Neural progenitor cell (in vitro differentiated cells): Measurements from ENCODE around the gene RAET1G. TPM values are rescaled to one million over a fixed set of nuclear protein-coding genes. Genes with fewer than 3 reads are reported as not detected.
"Not testable (repeated sequence)": the region's sequence is repeated elsewhere in the genome, so short reads cannot be mapped to it uniquely, and the experiment has no call there.

Source experiments
- DNase-seq: peaks from one replicate; pipeline ENCODE4 v3.0.0-alpha.2; 2016; ENCODE audit warnings: low spot score
- H2AFZ ChIP-seq: fragments of 200-600 bp; sonication (generic); replicated peaks from 2 replicates; pipeline ENCODE4 v1.6.1; 2016; ENCODE audit warnings: antibody characterized with exemption
- H3F3A ChIP-seq: fragments of 200-600 bp; sonication (generic); 2 replicates; pipeline ENCODE4 v1.6.1; 2016; ENCODE audit warnings: antibody characterized with exemption, low read depth
- H3K27ac ChIP-seq: fragments of 200-600 bp; sonication (generic); 2 replicates; pipeline ENCODE4 v1.5.1; 2016; ENCODE audit warnings: mild to moderate bottlenecking
- H3K27me3 ChIP-seq: fragments of 200-600 bp; sonication (generic); 2 replicates; pipeline ENCODE4 v1.6.1; 2016; ENCODE audit warnings: mild to moderate bottlenecking, moderate library complexity
- H3K36me3 ChIP-seq: fragments of 200-600 bp; sonication (generic); 2 replicates; pipeline ENCODE4 v1.5.1; 2016
- H3K4me1 ChIP-seq: fragments of 200-600 bp; sonication (generic); 2 replicates; pipeline ENCODE4 v1.6.1; 2016; ENCODE audit warnings: mixed run types
- H3K4me2 ChIP-seq: fragments of 200-600 bp; sonication (generic); 2 replicates; pipeline ENCODE4 v1.6.1; 2016
- H3K4me3 ChIP-seq: fragments of 200-600 bp; sonication (generic); 2 replicates; pipeline ENCODE4 v1.5.1; 2016
- H3K79me2 ChIP-seq: fragments of 200-600 bp; sonication (generic); 2 replicates; pipeline ENCODE4 v1.6.1; 2016; ENCODE audit warnings: low read depth
- H3K9ac ChIP-seq: fragments of 200-600 bp; sonication (generic); 2 replicates; pipeline ENCODE4 v1.6.1; 2016
- H3K9me3 ChIP-seq: fragments of 200-600 bp; sonication (generic); 2 replicates; pipeline ENCODE4 v1.5.1; 2016; ENCODE audit warnings: low read depth
- H4K20me1 ChIP-seq: fragments of 200-600 bp; sonication (generic); 2 replicates; pipeline ENCODE4 v1.6.1; 2016; ENCODE audit warnings: low read depth
- H3K27ac Mint-ChIP-seq: 3 replicates; pipeline ENCODE4 v1.8.0; 2021; ENCODE audit warnings: mixed read lengths
- H3K27me3 Mint-ChIP-seq: 2 replicates; pipeline ENCODE4 v1.8.0; 2022; ENCODE audit warnings: low read depth, mild to moderate bottlenecking, inconsistent platforms, moderate library complexity, mixed read lengths; ENCODE audit not compliant: insufficient read depth
- H3K36me3 Mint-ChIP-seq: 3 replicates; pipeline ENCODE4 v1.8.0; 2021; ENCODE audit warnings: mixed read lengths
- H3K4me1 Mint-ChIP-seq: 3 replicates; pipeline ENCODE4 v1.8.0; 2021; ENCODE audit warnings: mixed read lengths
- H3K4me3 Mint-ChIP-seq: 3 replicates; pipeline ENCODE4 v1.8.0; 2021; ENCODE audit warnings: mild to moderate bottlenecking, moderate library complexity, mixed read lengths
- H3K9me3 Mint-ChIP-seq: 3 replicates; pipeline ENCODE4 v1.8.0; 2020; ENCODE audit warnings: mixed read lengths
- CTCF ChIP-seq: fragments of 200-600 bp; sonication (generic); IDR thresholded peaks from 2 replicates; pipeline ENCODE4 v1.5.1; 2017; ENCODE audit warnings: antibody characterized with exemption, mild to moderate bottlenecking
- EZH2 ChIP-seq: fragments of 200-600 bp; sonication (generic); IDR thresholded peaks from 2 replicates; pipeline ENCODE4 v1.6.1; 2017; ENCODE audit warnings: antibody characterized with exemption, mild to moderate bottlenecking, moderate library complexity
- EZH2phosphoT487 ChIP-seq: fragments of 200-600 bp; sonication (generic); IDR thresholded peaks from 2 replicates; pipeline ENCODE4 v1.6.1; 2017; ENCODE audit warnings: antibody characterized with exemption
- total RNA-seq: library from RNA; depleted of rRNA; stranded (reverse); fragments of >200 nt; gene quantifications from 2 replicates; pipeline ENCODE4 v1.2.3, GENCODE V29; 2015; ENCODE audit warnings: low replicate concordance

RAET1G gene
- total RNA-seq, 1 donor from 2014 or later, result not detected

GRCh38 chr6:149910721-149911151 lies 12.2 kb downstream of the RAET1G start:
- Histone ChIP-seq H2AFZ (no peak overlapping the region), H3K4me1 (no peaks in the 10 kb centered on the region), H3K4me2 (no peak overlapping the region), H4K20me1 (no peaks in the 10 kb centered on the region), H3K36me3 (no peaks in the 10 kb centered on the region), H3K9ac (no peak overlapping the region), H3K27me3 (peaks cover 30% of the 10 kb centered on the region), H3K27ac (no peak overlapping the region), H3K9me3 (no peaks in the 10 kb centered on the region), H3K79me2 (no peaks in the 10 kb centered on the region), H3F3A (no peaks in the 10 kb centered on the region), H3K4me3 (no peak overlapping the region)
- TF ChIP-seq EZH2 (no peak), EZH2phosphoT487 (no peak), CTCF (no peak)
- no peak overlapping the region for H3K27ac Mint-ChIP-seq
- H3K9me3 Mint-ChIP-seq, result peaks cover 17% of the 10 kb centered on the region
- no peak overlapping the region for H3K4me3 Mint-ChIP-seq
- no peak for DNase-seq
- peaks cover 11% of the 10 kb centered on the region for H3K27me3 Mint-ChIP-seq
- H3K4me1 Mint-ChIP-seq, result no peaks in the 10 kb centered on the region
- peaks cover 3% of the 10 kb centered on the region for H3K36me3 Mint-ChIP-seq

DNA sequence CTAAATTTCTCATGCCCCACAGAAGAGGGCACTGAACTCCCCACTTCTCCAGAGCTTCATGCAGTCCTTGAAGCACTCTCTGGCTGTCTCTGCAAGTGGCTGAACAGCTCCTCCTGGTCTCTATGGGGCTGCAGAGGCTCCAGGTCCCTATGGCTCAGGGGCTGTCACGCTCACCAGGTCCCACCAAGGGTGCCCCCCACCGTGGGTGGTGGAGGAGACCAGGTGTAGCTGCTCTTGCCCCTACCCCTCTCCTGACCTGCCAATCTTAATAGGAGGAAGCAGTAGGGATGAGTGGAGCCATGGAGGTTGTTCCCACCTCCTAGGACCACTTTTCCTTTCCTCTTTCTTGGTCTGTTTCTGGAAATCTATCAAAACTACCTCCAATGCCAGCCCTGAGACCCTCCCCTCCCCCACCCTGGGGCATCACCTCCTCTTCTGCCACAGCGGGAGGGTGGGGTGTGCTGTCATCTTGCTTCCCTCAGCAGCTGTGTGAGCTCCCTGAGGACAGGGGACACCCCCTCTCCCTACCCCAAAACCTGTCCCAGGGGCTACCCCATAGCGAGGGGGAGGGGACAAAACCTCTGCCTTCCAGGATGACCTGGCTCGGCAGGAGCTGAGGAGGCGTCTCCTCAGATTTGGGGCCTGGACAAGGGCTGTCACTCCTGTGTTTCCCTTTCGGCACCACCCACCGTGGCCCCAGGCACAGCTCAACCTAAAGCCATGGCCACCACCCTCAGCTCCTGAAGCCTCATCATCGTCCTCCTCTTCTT lies 13.0 kb downstream of the RAET1G start:
- Mint-ChIP-seq H3K4me1 (no peaks in the 10 kb centered on the region), H3K36me3 (peaks cover 3% of the 10 kb centered on the region), H3K9me3 (peaks cover 17% of the 10 kb centered on the region), H3K27ac (no peak overlapping the region), H3K4me3 (no peak overlapping the region), H3K27me3 (peaks cover 12% of the 10 kb centered on the region)
- Histone ChIP-seq H3K27me3 (peaks cover 30% of the 10 kb centered on the region), H3K4me1 (no peaks in the 10 kb centered on the region), H3K27ac (no peak overlapping the region), H3F3A (no peaks in the 10 kb centered on the region), H4K20me1 (no peaks in the 10 kb centered on the region), H3K79me2 (no peaks in the 10 kb centered on the region), H2AFZ (no peak overlapping the region), H3K36me3 (no peaks in the 10 kb centered on the region), H3K4me2 (no peak overlapping the region), H3K4me3 (no peak overlapping the region), H3K9me3 (no peaks in the 10 kb centered on the region), H3K9ac (no peak overlapping the region)
- DNase-seq, result no peak
- TF ChIP-seq EZH2 (no peak), CTCF (no peak), EZH2phosphoT487 (no peak)

GRCh38 chr6:149908480-149908879 lies 14.4 kb downstream of the RAET1G start:
- not testable (repeated sequence) for H3K79me2 ChIP-seq, H3K36me3 Mint-ChIP-seq, H3K4me3 ChIP-seq, H4K20me1 ChIP-seq, H3K27ac ChIP-seq, DNase-seq, H3K4me1 Mint-ChIP-seq, H3K4me3 Mint-ChIP-seq, H3K9ac ChIP-seq, H2AFZ ChIP-seq, H3K36me3 ChIP-seq, H3K4me1 ChIP-seq, H3F3A ChIP-seq, H3K9me3 ChIP-seq, H3K4me2 ChIP-seq, H3K27ac Mint-ChIP-seq
- H3K27me3 ChIP-seq, result peaks cover 17% of the 10 kb centered on the region
- Mint-ChIP-seq H3K9me3 (peaks cover 17% of the 10 kb centered on the region), H3K27me3 (peaks cover 15% of the 10 kb centered on the region)

DNA sequence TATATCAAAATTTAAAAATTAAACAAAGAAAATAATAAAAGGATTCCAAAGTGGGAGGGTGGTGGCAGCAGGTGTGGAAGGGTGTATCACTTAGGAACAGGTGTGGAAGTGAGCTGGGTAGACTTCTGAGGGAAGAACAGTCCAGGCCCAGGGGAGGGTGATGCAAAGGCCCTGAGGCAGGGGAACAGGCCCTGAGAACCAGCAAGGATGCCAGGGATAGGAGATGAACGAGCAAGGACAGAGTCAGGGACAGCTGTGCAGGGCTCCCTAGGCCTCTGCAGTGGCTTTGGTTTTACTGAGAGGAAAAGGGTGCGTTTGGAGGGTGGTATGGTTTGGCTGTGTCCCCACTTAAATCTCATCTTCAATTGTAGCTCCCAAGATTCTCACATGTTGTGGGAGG lies 15.6 kb downstream of the RAET1G start:
- Mint-ChIP-seq H3K4me1 (no peaks in the 10 kb centered on the region), H3K27me3 (peaks cover 13% of the 10 kb centered on the region), H3K4me3 (no peak overlapping the region), H3K9me3 (peaks cover 17% of the 10 kb centered on the region), H3K36me3 (peaks cover 3% of the 10 kb centered on the region), H3K27ac (no peak overlapping the region)
- Histone ChIP-seq H4K20me1 (no peaks in the 10 kb centered on the region), H3K36me3 (no peaks in the 10 kb centered on the region), H3K9me3 (no peaks in the 10 kb centered on the region), H3K27me3 (peaks cover 9% of the 10 kb centered on the region), H3F3A (no peaks in the 10 kb centered on the region), H3K9ac (no peak overlapping the region), H2AFZ (no peak overlapping the region), H3K27ac (no peak overlapping the region), H3K79me2 (no peaks in the 10 kb centered on the region), H3K4me3 (no peak overlapping the region), H3K4me1 (no peaks in the 10 kb centered on the region), H3K4me2 (no peak overlapping the region)
- TF ChIP-seq CTCF, result no peak
- no peak for TF ChIP-seq EZH2phosphoT487
- no peak for TF ChIP-seq EZH2
- DNase-seq, result no peak
